Caco-2 (cell line): ENCODE measurements around the gene NDUFA5. TPM values are rescaled to one million over a fixed set of nuclear protein-coding genes. Genes with fewer than 3 reads are reported as not detected.

Experiments
- BruUV-seq: library from RNA; stranded (reverse); fragments of 400-500 nt; replicated peaks from 2 replicates; lab custom pipeline; 2021; lab: Mats Ljungman, UMichigan
- CTCF ChIA-PET: fragments of 300-600 bp; sonication (Branson Sonifier 250); formaldehyde crosslinking; loops from one replicate; lab custom pipeline; 2022; ENCODE audit warnings: antibody characterized with exemption; lab: Charles Lee
- POLR2A ChIA-PET: fragments of 300-600 bp; sonication (Branson Sonifier 250); formaldehyde crosslinking; loops from one replicate; lab custom pipeline; 2022; ENCODE audit warnings: antibody characterized with exemption; lab: Charles Lee
- DNase-seq, 2 experiments: peaks; one replicate each; pipeline versions ENCODE4 v3.0.0 to v3.0.0-alpha.2; 2020 to 2022
- H3K27me3 ChIP-seq: replicated peaks from 2 replicates; pipeline ENCODE4 v1.6.0; 2011; ENCODE audit warnings: low read length; ENCODE audit not compliant: control insufficient read depth, insufficient read depth
- H3K36me3 ChIP-seq: 2 replicates; pipeline ENCODE4 v1.5.1; 2011; ENCODE audit warnings: low read length; ENCODE audit not compliant: control insufficient read depth, insufficient read depth
- H3K4me1 ChIP-seq: fragments of 250-450 bp; sonication (Bioruptor Pico); 2 replicates; pipeline ENCODE4 v1.5.1; 2020; ENCODE audit warnings: mild to moderate bottlenecking
- H3K4me3 ChIP-seq: 2 replicates; pipeline ENCODE4 v1.5.1; 2011; ENCODE audit warnings: low read depth, mild to moderate bottlenecking, control low read depth, low read length
- H3K9me3 ChIP-seq: fragments of 250-450 bp; sonication (Bioruptor Pico); 2 replicates; pipeline ENCODE4 v1.5.1; 2020; ENCODE audit warnings: mild to moderate bottlenecking, moderate library complexity
- H3K27ac Mint-ChIP-seq: one replicate; pipeline ENCODE4 v1.8.0; 2022; ENCODE audit warnings: mixed read lengths; ENCODE audit not compliant: unreplicated experiment
- H3K27me3 Mint-ChIP-seq: one replicate; pipeline ENCODE4 v1.8.0; 2022; ENCODE audit warnings: mixed read lengths; ENCODE audit not compliant: insufficient read depth, unreplicated experiment
- H3K36me3 Mint-ChIP-seq: one replicate; pipeline ENCODE4 v1.8.0; 2022; ENCODE audit warnings: mild to moderate bottlenecking, mixed read lengths; ENCODE audit not compliant: insufficient read depth, unreplicated experiment
- H3K4me1 Mint-ChIP-seq: one replicate; pipeline ENCODE4 v1.8.0; 2022; ENCODE audit warnings: low read depth, mixed read lengths; ENCODE audit not compliant: unreplicated experiment
- H3K4me3 Mint-ChIP-seq: one replicate; pipeline ENCODE4 v1.8.0; 2022; ENCODE audit warnings: mild to moderate bottlenecking, moderate library complexity, mixed read lengths; ENCODE audit not compliant: unreplicated experiment
- H3K9me3 Mint-ChIP-seq: one replicate; pipeline ENCODE4 v1.8.0; 2022; ENCODE audit warnings: mixed read lengths; ENCODE audit not compliant: unreplicated experiment
- CTCF ChIP-seq, 2 experiments: fragments of 200-600 bp in 1 of 2; IDR thresholded peaks; 1 replicate in 1 of 2; 2 replicates in 1 of 2; pipeline versions ENCODE4 v1.5.1 to v1.8.0; 2011 to 2022; ENCODE audit warnings: antibody characterized with exemption in 1 of 2, control low read depth in 1 of 2, inconsistent platforms in 1 of 2, low read depth in 1 of 2, low read length in 1 of 2, mild to moderate bottlenecking in 1 of 2, moderate library complexity in 1 of 2; ENCODE audit not compliant: insufficient read depth in 1 of 2, severe bottlenecking in 1 of 2, unreplicated experiment in 1 of 2
- intact Hi-C: fragments of 100-400 bp; cut with micrococcal nuclease; formaldehyde crosslinking; loops from one replicate; pipeline ENCODE4 v1.10.0; 2022; ENCODE audit not compliant: unreplicated experiment
- total RNA-seq: library from RNA; stranded (reverse); gene quantifications from 2 replicates; pipeline ENCODE4 v1.2.3, GENCODE V29; 2022

The NDUFA5 gene
- total RNA-seq, 1 experiment from 2014 or later = 87.9 TPM

GRCh38 chr7:123571684-123572083 lies 14.1 kb upstream of the NDUFA5 start:
- H3K27ac Mint-ChIP-seq = no peak overlapping the region
- no peak overlapping the region for H3K4me3 ChIP-seq
- DNase-seq = no peak
- no TSS peak for BruUV-seq
- no peaks in the 10 kb centered on the region for H3K9me3 ChIP-seq
- POLR2A ChIA-PET = no interaction called here
- no peak for TF ChIP-seq CTCF (IDR thresholded peaks at IDR 0.05; ENCODE audit: insufficient read depth in 1 of 2, low read depth in 1 of 2, low read length in 1 of 2, severe bottlenecking in 1 of 2, unreplicated experiment in 1 of 2)
- H3K4me1 ChIP-seq = no peaks in the 10 kb centered on the region
- intact Hi-C loops = no loop called here
- peaks cover 10% of the 10 kb centered on the region for H3K27me3 Mint-ChIP-seq
- H3K4me1 Mint-ChIP-seq = no peaks in the 10 kb centered on the region
- no peaks in the 10 kb centered on the region for H3K27me3 ChIP-seq
- CTCF ChIA-PET = no interaction called here
- no peaks in the 10 kb centered on the region for H3K9me3 Mint-ChIP-seq
- H3K36me3 Mint-ChIP-seq = no peaks in the 10 kb centered on the region
- H3K4me3 Mint-ChIP-seq = no peak overlapping the region
- no peaks in the 10 kb centered on the region for H3K36me3 ChIP-seq

- intact Hi-C loops = no loop called here
- DNase-seq = no peak
- H3K9me3 ChIP-seq = no peaks in the 10 kb centered on the region
- Mint-ChIP-seq H3K9me3 (no peaks in the 10 kb centered on the region), H3K27me3 (peaks cover 9% of the 10 kb centered on the region), H3K27ac (no peak overlapping the region), H3K4me1 (no peaks in the 10 kb centered on the region), H3K36me3 (no peaks in the 10 kb centered on the region), H3K4me3 (no peak overlapping the region)
- H3K4me3 ChIP-seq = no peak overlapping the region
- no peak for TF ChIP-seq CTCF (IDR thresholded peaks at IDR 0.05; ENCODE audit: insufficient read depth in 1 of 2, low read depth in 1 of 2, low read length in 1 of 2, severe bottlenecking in 1 of 2, unreplicated experiment in 1 of 2)
- H3K4me1 ChIP-seq = no peaks in the 10 kb centered on the region
- ChIA-PET POLR2A (no interaction called here), CTCF (no interaction called here)
- no peaks in the 10 kb centered on the region for H3K27me3 ChIP-seq
- H3K36me3 ChIP-seq = no peaks in the 10 kb centered on the region
- no TSS peak for BruUV-seq
Observed at GRCh38 chr7:123571187-123571586, 13.6 kb upstream of the NDUFA5 start.

- Mint-ChIP-seq H3K27ac (no peak overlapping the region), H3K27me3 (peaks cover 8% of the 10 kb centered on the region), H3K9me3 (no peaks in the 10 kb centered on the region), H3K36me3 (no peaks in the 10 kb centered on the region), H3K4me3 (no peak overlapping the region), H3K4me1 (no peaks in the 10 kb centered on the region)
- H3K27me3 ChIP-seq = no peaks in the 10 kb centered on the region
- no peaks in the 10 kb centered on the region for H3K9me3 ChIP-seq
- no TSS peak for BruUV-seq
- H3K4me3 ChIP-seq = no peak overlapping the region
- H3K36me3 ChIP-seq = no peaks in the 10 kb centered on the region
- ChIA-PET POLR2A (no interaction called here), CTCF (no interaction called here)
- no peak for TF ChIP-seq CTCF (IDR thresholded peaks at IDR 0.05; ENCODE audit: insufficient read depth in 1 of 2, low read depth in 1 of 2, low read length in 1 of 2, severe bottlenecking in 1 of 2, unreplicated experiment in 1 of 2)
- no peaks in the 10 kb centered on the region for H3K4me1 ChIP-seq
- intact Hi-C loops = no loop called here
- no peak for DNase-seq
Observed at GRCh38 chr7:123570390-123571182, 13.0 kb upstream of the NDUFA5 start.
